H1 (cell line): ENCODE measurements around the gene SLC20A1. TPM values are rescaled to one million over a fixed set of nuclear protein-coding genes. Genes with fewer than 3 reads are reported as not detected.

Source experiments
- CBX5 ChIP-seq: fragments of 300-800, 300-1000 bp; sonication (generic); IDR thresholded peaks from 2 replicates; pipeline ENCODE4 v1.7.1; 2016; ENCODE audit warnings: antibody characterized with exemption, low read length, low read depth
- PHF8 ChIP-seq: fragments of 200-600 bp; sonication (generic); conservative IDR thresholded peaks from 2 replicates; pipeline ENCODE4 v1.7.1; 2012; ENCODE audit warnings: low read depth, mild to moderate bottlenecking, inconsistent platforms, low read length, moderate library complexity
- SIRT6 ChIP-seq: IDR thresholded peaks from one replicate; pipeline ENCODE4 v1.7.1; 2012; ENCODE audit warnings: low read length, inconsistent platforms
- SUZ12 ChIP-seq: fragments of 200-600 bp; sonication (generic); IDR thresholded peaks from 2 replicates; pipeline ENCODE4 v1.6.1; 2012; ENCODE audit warnings: mild to moderate bottlenecking, inconsistent platforms, low read length, moderate library complexity, mixed read lengths
- polyA plus RNA-seq, 7 experiments: library from polyadenylated mRNA; depleted of rRNA in 3 of 7; stranded (reverse) in 5 of 7; unstranded in 2 of 7; fragments of >200 nt in 5 of 7; fragments of 200-250 nt in 2 of 7; gene quantifications; 1 replicate in 5 of 7; 2 replicates in 1 of 7; 4 replicates in 1 of 7; pipeline versions ENCODE4 v1.2.1 to v1.2.3, GENCODE V29; 2011 to 2013; ENCODE audit warnings: missing spikeins in 2 of 7, mixed read lengths in 2 of 7
- total RNA-seq: library from RNA; stranded (reverse); fragmentation: NEBNext Ultra II Directional; extraction: Animal tissue kit (Norgen Biotek cat#: 25700); gene quantifications from 2 replicates; pipeline ENCODE4 v1.2.1, GENCODE V29; 2021
- TF ChIP-seq, protein P1 (sequence below): IDR thresholded peaks from 2 replicates; pipeline ENCODE4 v1.6.1; 2011; ENCODE audit warnings: low read depth, mild to moderate bottlenecking, low read length; ENCODE audit not compliant: insufficient read depth

SLC20A1 gene
- total and polyA plus RNA-seq, 2 of the 8 experiments (the other 6 are each of a cell fraction or from before 2014, with no cell fraction given): 42.6 to 105 TPM

DNA sequence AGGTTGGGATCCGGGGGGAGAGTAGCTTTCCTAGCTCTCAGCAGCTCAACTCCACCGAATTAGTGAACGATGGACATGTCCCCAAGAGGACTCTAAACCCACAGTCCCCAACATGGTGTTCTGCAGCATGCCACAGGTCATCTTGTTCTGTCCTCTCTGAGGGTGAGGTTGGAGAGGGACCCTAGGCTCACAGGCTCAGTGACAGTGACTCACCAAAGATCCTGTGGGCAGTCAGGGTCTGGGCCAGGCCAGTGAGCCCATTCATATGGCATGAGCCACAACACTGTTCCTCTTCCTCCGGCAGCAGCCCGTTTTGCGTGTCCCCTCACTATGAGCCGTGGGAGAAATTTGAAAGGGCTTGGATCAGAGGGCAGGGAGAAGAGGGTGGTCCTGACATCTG is 2.8 kb upstream of the SLC20A1 start (continued):
- no peak for TF ChIP-seq SUZ12
- TF ChIP-seq CBX5: no peak
- TF ChIP-seq SIRT6: no peak
- TF ChIP-seq, protein P1, sequence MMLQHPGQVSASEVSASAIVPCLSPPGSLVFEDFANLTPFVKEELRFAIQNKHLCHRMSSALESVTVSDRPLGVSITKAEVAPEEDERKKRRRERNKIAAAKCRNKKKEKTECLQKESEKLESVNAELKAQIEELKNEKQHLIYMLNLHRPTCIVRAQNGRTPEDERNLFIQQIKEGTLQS: no peak
- TF ChIP-seq PHF8: no peak
